ENCODE measurements around the gene CTAGE15.
"Not testable (repeated sequence)": the region's sequence is repeated elsewhere in the genome, so short reads cannot be mapped to it uniquely, and the experiment has no call there.

The CTAGE15 gene

GRCh38 chr7:143571501-143571900 is at the start of gene CTAGE15:
Gene CTAGE15 (plus strand): TSS chr7:143571801. CDS start chr7:143571818, 17 bp downstream.
- not testable (repeated sequence) for H3K36me3 ChIP-seq, H3K27me3 ChIP-seq, H3K9me3 ChIP-seq, H3K9ac ChIP-seq, H3K4me1 ChIP-seq, H3K4me3 ChIP-seq, H4K20me1 ChIP-seq, H3K27ac ChIP-seq, H3K4me2 ChIP-seq

GRCh38 chr7:143522309-143522916 is 49.2 kb upstream of the CTAGE15 start:
- H4K20me1 ChIP-seq, H3K4me1 ChIP-seq, H3K27ac ChIP-seq: not testable (repeated sequence)

GRCh38 chr7:143531169-143531926 is 40.3 kb upstream of the CTAGE15 start:
- H3K4me3 ChIP-seq, H4K20me1 ChIP-seq, H3K4me1 ChIP-seq, H3K9ac ChIP-seq, H3K4me2 ChIP-seq, H3K36me3 ChIP-seq, H3K9me3 ChIP-seq, H3K27me3 ChIP-seq, H3K27ac ChIP-seq: not testable (repeated sequence)

More at GRCh38 chr7:143522309-143522916, 49.2 kb upstream of the CTAGE15 start:
- not testable (repeated sequence) for H3K4me3 ChIP-seq, H3K9ac ChIP-seq, H3K36me3 ChIP-seq, H3K4me2 ChIP-seq, H3K9me3 ChIP-seq, H3K27me3 ChIP-seq

- not testable (repeated sequence) for H3K9me3 ChIP-seq, H3K36me3 ChIP-seq, H3K9ac ChIP-seq, H4K20me1 ChIP-seq, H3K4me2 ChIP-seq, H3K27ac ChIP-seq, H3K4me1 ChIP-seq, H3K27me3 ChIP-seq, H3K4me3 ChIP-seq
These were observed 39.7 kb upstream of the CTAGE15 start for GRCh38 chr7:143531932-143532331.

- not testable (repeated sequence) for H3K27ac ChIP-seq, H3K4me1 ChIP-seq, H3K27me3 ChIP-seq, H4K20me1 ChIP-seq, H3K9me3 ChIP-seq, H3K4me3 ChIP-seq, H3K36me3 ChIP-seq, H3K9ac ChIP-seq, H3K4me2 ChIP-seq
These were observed 38.3 kb upstream of the CTAGE15 start for GRCh38 chr7:143533213-143533839.

GRCh38 chr7:143536443-143536842 is 35.2 kb upstream of the CTAGE15 start:
- H3K27me3 ChIP-seq, H3K4me3 ChIP-seq, H3K27ac ChIP-seq, H3K36me3 ChIP-seq, H3K4me2 ChIP-seq, H4K20me1 ChIP-seq, H3K9ac ChIP-seq, H3K4me1 ChIP-seq, H3K9me3 ChIP-seq: not testable (repeated sequence)

GRCh38 chr7:143543288-143544038 is 28.1 kb upstream of the CTAGE15 start:
- not testable (repeated sequence) for H3K4me2 ChIP-seq, H3K27ac ChIP-seq, H3K27me3 ChIP-seq, H3K9me3 ChIP-seq, H3K4me3 ChIP-seq, H4K20me1 ChIP-seq, H3K9ac ChIP-seq, H3K4me1 ChIP-seq, H3K36me3 ChIP-seq

GRCh38 chr7:143555968-143556367 is 15.6 kb upstream of the CTAGE15 start:
- not testable (repeated sequence) for H3K27me3 ChIP-seq, H3K4me2 ChIP-seq, H3K36me3 ChIP-seq, H3K9me3 ChIP-seq, H3K4me3 ChIP-seq, H4K20me1 ChIP-seq, H3K4me1 ChIP-seq, H3K27ac ChIP-seq, H3K9ac ChIP-seq

GRCh38 chr7:143563306-143563705 is 8.3 kb upstream of the CTAGE15 start:
- not testable (repeated sequence) for H3K27me3 ChIP-seq, H3K9me3 ChIP-seq, H3K4me2 ChIP-seq, H3K36me3 ChIP-seq, H4K20me1 ChIP-seq, H3K9ac ChIP-seq, H3K27ac ChIP-seq, H3K4me3 ChIP-seq, H3K4me1 ChIP-seq

- H3K36me3 ChIP-seq, H3K4me3 ChIP-seq, H3K9ac ChIP-seq, H3K27ac ChIP-seq, H3K4me2 ChIP-seq, H3K4me1 ChIP-seq, H4K20me1 ChIP-seq, H3K9me3 ChIP-seq, H3K27me3 ChIP-seq: not testable (repeated sequence)
These were observed 5.6 kb upstream of the CTAGE15 start for GRCh38 chr7:143566001-143566400.

GRCh38 chr7:143588183-143588582 is 16.6 kb downstream of the CTAGE15 start:
- not testable (repeated sequence) for H4K20me1 ChIP-seq, H3K4me2 ChIP-seq, H3K27ac ChIP-seq, H3K4me3 ChIP-seq, H3K9ac ChIP-seq, H3K36me3 ChIP-seq, H3K27me3 ChIP-seq, H3K4me1 ChIP-seq, H3K9me3 ChIP-seq

- not testable (repeated sequence) for H3K9ac ChIP-seq, H3K4me3 ChIP-seq, H3K27ac ChIP-seq, H3K4me1 ChIP-seq, H3K4me2 ChIP-seq, H4K20me1 ChIP-seq, H3K36me3 ChIP-seq, H3K9me3 ChIP-seq, H3K27me3 ChIP-seq
These were observed 18.3 kb downstream of the CTAGE15 start for GRCh38 chr7:143589897-143590296.

- not testable (repeated sequence) for H3K27me3 ChIP-seq, H3K4me1 ChIP-seq, H3K27ac ChIP-seq, H3K4me2 ChIP-seq, H3K9me3 ChIP-seq, H4K20me1 ChIP-seq, H3K4me3 ChIP-seq, H3K9ac ChIP-seq, H3K36me3 ChIP-seq
These were observed 26.5 kb downstream of the CTAGE15 start for GRCh38 chr7:143598086-143598485.

- not testable (repeated sequence) for H3K36me3 ChIP-seq, H3K4me2 ChIP-seq, H4K20me1 ChIP-seq, H3K4me3 ChIP-seq, H3K27ac ChIP-seq, H3K27me3 ChIP-seq, H3K4me1 ChIP-seq, H3K9ac ChIP-seq, H3K9me3 ChIP-seq
These were observed 31.9 kb downstream of the CTAGE15 start for GRCh38 chr7:143603549-143603948.

Data from BLaER1 (cell line).